Body of pancreas (tissue), 4 donors: ENCODE measurements around the gene PTGES.

Experiments used
- POLR2A ChIP-seq, 3 donors: fragments of 450-650 bp; IDR thresholded peaks; one replicate each; pipeline ENCODE4 v1.6.1; 2016; ENCODE audit warnings: antibody characterized with exemption in 3 of 3, mild to moderate bottlenecking in 2 of 3
- TF ChIP-seq, protein P1 (sequence below), 7 experiments: fragments of 450-650 bp in 4 of 7; fragments of 200-600 bp in 3 of 7; sonication (generic) in 3 of 7; IDR thresholded peaks; one replicate each; pipeline ENCODE4 v1.5.1; 2016 to 2019; ENCODE audit warnings: antibody characterized with exemption in 7 of 7

DNA sequence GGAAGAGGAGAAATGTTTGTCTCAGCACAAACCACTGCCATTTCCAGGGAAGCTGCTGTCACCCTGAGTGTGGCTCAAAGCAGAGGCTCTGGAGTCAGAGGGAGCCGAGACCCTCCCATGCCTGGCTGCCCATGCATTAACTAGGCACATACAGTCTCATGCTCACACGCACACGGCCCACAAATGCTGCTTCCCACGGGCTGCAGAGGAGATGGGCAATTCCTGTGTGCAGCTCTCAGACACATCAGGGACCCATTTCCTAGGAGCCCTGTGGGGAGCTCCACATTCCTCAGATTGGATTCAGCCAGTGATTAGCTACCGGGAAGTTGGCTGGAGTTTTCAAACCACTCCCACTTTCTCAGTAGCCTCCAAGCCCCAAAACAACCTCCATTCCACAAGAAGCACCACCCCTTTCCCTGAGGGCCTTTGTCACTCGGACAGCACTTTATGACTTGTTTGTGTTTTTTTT is 9.1 kb upstream of the PTGES start:
- TF ChIP-seq POLR2A (IDR thresholded peaks at IDR 0.05) = no peak
- TF ChIP-seq, protein P1, sequence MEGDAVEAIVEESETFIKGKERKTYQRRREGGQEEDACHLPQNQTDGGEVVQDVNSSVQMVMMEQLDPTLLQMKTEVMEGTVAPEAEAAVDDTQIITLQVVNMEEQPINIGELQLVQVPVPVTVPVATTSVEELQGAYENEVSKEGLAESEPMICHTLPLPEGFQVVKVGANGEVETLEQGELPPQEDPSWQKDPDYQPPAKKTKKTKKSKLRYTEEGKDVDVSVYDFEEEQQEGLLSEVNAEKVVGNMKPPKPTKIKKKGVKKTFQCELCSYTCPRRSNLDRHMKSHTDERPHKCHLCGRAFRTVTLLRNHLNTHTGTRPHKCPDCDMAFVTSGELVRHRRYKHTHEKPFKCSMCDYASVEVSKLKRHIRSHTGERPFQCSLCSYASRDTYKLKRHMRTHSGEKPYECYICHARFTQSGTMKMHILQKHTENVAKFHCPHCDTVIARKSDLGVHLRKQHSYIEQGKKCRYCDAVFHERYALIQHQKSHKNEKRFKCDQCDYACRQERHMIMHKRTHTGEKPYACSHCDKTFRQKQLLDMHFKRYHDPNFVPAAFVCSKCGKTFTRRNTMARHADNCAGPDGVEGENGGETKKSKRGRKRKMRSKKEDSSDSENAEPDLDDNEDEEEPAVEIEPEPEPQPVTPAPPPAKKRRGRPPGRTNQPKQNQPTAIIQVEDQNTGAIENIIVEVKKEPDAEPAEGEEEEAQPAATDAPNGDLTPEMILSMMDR (IDR thresholded peaks at IDR 0.05) = no peak
